SH-SY5Y (cell line): Measurements from ENCODE around the gene SLC6A5.

ENCODE experiments used
- GATA2 ChIP-seq: IDR thresholded peaks from 2 replicates; pipeline ENCODE4 v1.6.1; 2011; ENCODE audit warnings: mild to moderate bottlenecking, low read depth, low read length
- GATA3 ChIP-seq: IDR thresholded peaks from 2 replicates; pipeline ENCODE4 v1.6.1; 2011; ENCODE audit warnings: low read depth, mild to moderate bottlenecking, low read length, moderate library complexity

DNA sequence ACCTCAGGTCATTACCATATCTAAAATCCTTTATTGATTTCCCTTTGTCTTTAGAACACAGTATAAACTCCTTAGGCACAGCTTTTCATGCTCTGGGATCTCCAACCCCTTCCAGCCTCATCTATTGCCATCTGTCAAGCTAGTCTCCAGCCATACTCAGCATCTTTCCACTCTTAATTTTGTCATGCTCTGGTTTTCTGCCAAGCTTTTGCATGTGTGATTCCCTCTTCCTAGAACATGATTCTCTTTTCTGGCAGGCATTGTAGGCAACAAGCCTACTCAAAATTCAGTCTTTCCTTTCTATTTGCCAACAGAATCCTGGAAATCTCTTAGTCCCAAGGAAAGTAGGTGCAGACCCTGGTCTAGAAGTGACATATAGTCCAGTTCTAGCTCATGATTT, 35.5 kb upstream of the SLC6A5 start:
- no peak for TF ChIP-seq GATA3
- TF ChIP-seq GATA2, result no peak
